Measurements from ENCODE around the gene CCDC43. TPM values are rescaled to one million over a fixed set of nuclear protein-coding genes. Genes with fewer than 3 reads are reported as not detected.

CCDC43 gene
- total RNA-seq, 4 donors from 2014 or later = 16.7 to 21.0 (median 18.6) TPM

DNA sequence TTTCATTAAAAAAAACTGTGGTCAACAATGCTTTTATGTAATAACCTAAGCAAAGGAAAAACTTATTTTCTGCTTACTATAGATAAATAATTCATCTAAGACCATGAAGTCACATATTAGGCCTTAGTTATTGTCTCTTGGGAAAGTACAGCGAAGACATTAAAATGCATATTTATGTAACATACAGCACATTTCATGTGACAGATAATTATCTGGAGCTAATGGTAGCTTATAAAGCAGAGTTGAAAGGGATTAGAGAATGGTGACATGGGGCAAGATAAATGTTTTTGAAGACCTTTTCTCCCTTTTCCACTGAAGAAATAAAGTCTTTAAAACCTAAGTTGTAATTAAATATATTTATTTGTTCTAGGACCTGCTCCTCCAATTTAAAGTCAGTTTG, 23.6 kb downstream of the CCDC43 start:
- 92 to 95% methylated on average over 1 of the region's 1 CpG for WGBS, 2 donors (ENCODE audit: low coverage in 1 of 2)

DNA sequence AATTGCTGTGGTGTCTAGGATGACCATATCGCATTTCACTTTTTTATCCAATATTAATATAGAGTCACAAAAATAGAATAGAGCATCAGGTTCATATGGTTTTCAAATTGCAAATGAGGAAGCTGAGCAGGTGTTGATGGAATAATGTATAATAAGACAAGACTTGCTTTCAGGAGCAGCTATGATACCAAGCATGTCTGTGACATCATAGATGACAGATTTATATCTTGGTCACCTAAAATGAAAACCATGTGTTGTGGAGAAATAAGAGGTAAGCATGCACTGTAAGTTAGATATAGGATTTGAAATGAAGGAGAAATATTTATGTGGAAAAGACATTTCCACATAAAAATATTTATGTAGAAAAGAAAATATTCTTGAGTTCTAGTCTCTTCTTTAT, 24.7 kb downstream of the CCDC43 start:
- Histone ChIP-seq H3K9me3 (no peaks in the 10 kb centered on the region), H3K27me3 (peaks cover 10% of the 10 kb centered on the region), H3K4me3 (no peak overlapping the region), H3K4me1 (no peaks in the 10 kb centered on the region), H3K27ac (no peak overlapping the region), H3K36me3 (no peaks in the 10 kb centered on the region)
- no peak for ATAC-seq
- no peak for TF ChIP-seq POLR2AphosphoS5 (IDR thresholded peaks at IDR 0.05)
- TF ChIP-seq EP300 (IDR thresholded peaks at IDR 0.05) = no peak
- TF ChIP-seq, protein P1, sequence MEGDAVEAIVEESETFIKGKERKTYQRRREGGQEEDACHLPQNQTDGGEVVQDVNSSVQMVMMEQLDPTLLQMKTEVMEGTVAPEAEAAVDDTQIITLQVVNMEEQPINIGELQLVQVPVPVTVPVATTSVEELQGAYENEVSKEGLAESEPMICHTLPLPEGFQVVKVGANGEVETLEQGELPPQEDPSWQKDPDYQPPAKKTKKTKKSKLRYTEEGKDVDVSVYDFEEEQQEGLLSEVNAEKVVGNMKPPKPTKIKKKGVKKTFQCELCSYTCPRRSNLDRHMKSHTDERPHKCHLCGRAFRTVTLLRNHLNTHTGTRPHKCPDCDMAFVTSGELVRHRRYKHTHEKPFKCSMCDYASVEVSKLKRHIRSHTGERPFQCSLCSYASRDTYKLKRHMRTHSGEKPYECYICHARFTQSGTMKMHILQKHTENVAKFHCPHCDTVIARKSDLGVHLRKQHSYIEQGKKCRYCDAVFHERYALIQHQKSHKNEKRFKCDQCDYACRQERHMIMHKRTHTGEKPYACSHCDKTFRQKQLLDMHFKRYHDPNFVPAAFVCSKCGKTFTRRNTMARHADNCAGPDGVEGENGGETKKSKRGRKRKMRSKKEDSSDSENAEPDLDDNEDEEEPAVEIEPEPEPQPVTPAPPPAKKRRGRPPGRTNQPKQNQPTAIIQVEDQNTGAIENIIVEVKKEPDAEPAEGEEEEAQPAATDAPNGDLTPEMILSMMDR (IDR thresholded peaks at IDR 0.05) = no peak
- no peak for TF ChIP-seq POLR2A (IDR thresholded peaks at IDR 0.05)
- 89 to 100% methylated on average over 1 of the region's 1 CpG for WGBS, 2 donors (ENCODE audit: low coverage in 1 of 2)

More for the DNA sequence above, 23.6 kb downstream of the CCDC43 start:
- Histone ChIP-seq H3K9me3 (no peaks in the 10 kb centered on the region), H3K4me1 (no peaks in the 10 kb centered on the region), H3K36me3 (no peaks in the 10 kb centered on the region), H3K27ac (no peak overlapping the region), H3K27me3 (peaks cover under 1% of the 10 kb centered on the region), H3K4me3 (no peak overlapping the region)
- TF ChIP-seq EP300 (IDR thresholded peaks at IDR 0.05) = no peak
- TF ChIP-seq, protein P1 (IDR thresholded peaks at IDR 0.05) = no peak
- TF ChIP-seq POLR2A (IDR thresholded peaks at IDR 0.05) = no peak
- ATAC-seq = no peak

DNA sequence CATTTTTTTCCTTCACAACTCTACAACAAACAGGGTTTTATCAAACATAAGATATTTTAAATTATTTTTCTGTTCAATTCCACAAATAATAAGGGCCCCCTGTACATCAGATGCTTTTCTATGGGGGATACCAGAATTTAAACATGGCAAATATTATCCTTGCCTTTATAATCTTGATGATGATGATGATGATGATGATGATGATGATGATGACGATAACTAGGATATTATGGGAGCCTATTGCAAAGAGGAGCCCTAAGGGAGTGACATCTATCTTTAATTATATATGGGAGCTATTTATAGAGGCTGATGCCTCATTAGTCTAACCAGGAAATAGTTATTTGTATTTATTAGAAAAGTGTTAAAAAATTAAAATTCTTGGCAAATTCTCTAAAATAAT, 26.5 kb downstream of the CCDC43 start:
- H3K4me3 ChIP-seq = no peak overlapping the region
- 67 to 75% methylated on average over 1 of the region's 1 CpG for WGBS, 2 donors (ENCODE audit: low coverage in 1 of 2)
- H3K36me3 ChIP-seq = no peaks in the 10 kb centered on the region
- peaks cover 14% of the 10 kb centered on the region for H3K27me3 ChIP-seq
- no peaks in the 10 kb centered on the region for H3K9me3 ChIP-seq
- no peaks in the 10 kb centered on the region for H3K4me1 ChIP-seq
- no peak overlapping the region for H3K27ac ChIP-seq
- no peak for ATAC-seq
- TF ChIP-seq, protein P1 (IDR thresholded peaks at IDR 0.05) = no peak
- TF ChIP-seq EP300 (IDR thresholded peaks at IDR 0.05) (no peak), POLR2AphosphoS5 (IDR thresholded peaks at IDR 0.05) (no peak), POLR2A (IDR thresholded peaks at IDR 0.05) (no peak)

DNA sequence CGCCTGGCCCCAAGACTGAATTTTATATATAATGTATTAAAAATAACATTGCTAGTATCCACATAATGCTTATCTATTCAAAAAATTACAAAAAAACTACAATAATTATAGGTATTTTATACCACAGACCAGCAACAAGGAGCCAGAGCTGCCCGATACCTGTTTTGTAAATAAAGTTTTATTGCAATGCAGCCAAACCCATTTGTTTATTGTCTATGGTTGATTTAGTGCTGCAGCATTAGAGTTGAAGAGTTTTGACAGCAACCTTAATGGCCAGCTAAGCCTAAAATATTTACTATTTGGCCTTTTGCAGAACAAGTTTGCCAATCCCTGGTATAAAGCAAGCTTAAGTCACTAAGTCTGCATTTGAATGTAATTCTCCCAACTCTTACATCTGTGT, 27.7 kb downstream of the CCDC43 start:
- no peak overlapping the region for H3K4me3 ChIP-seq
- H3K27ac ChIP-seq = no peak overlapping the region
- no peaks in the 10 kb centered on the region for H3K9me3 ChIP-seq
- TF ChIP-seq POLR2A (IDR thresholded peaks at IDR 0.05) (no peak), EP300 (IDR thresholded peaks at IDR 0.05) (no peak), POLR2AphosphoS5 (IDR thresholded peaks at IDR 0.05) (no peak)
- TF ChIP-seq, protein P1 (IDR thresholded peaks at IDR 0.05) = no peak
- no peaks in the 10 kb centered on the region for H3K36me3 ChIP-seq
- peaks cover 27% of the 10 kb centered on the region for H3K27me3 ChIP-seq
- 77 to 100% methylated on average over 2 of the region's 2 CpGs for WGBS, 2 donors (ENCODE audit: low coverage in 1 of 2)
- no peak for ATAC-seq
- H3K4me1 ChIP-seq = peaks cover 0 to 3% (median 0%) of the 10 kb centered on the region in 3 donors

DNA sequence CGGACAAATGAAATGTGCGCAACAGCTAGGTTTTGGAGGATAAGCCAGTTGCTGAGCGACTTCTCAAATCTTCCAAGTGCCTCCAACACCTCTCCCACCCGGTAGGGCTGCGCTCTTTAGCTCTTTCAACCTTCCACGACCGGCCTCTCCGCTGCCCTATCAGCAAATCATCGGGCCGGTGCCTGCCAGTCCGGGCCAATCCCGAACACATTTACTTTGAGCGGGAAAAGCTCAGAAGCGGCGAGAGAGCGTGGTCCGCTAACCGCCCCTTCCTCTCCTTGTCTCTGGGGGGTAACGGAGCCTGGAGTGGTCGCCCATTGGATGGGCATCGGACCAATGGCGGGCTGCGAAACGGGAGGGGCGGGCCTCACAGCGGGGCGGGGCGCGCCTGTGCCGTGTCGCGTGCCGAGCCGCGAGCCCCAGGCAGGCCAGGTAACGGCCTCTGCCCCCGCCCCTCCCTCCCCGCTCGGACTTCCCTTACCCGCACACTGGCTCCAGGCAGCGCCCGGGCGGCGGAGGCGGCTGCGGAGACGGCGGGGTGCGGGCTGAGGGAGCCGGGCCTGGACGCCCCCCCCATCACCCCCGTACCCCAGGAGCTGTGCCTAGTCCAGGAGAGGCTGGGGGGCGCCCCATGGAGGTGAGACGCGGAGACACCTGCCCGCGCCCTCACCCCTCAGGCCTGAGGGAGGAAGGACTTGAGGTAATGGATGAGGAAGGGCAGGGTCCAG, 33.4 kb downstream of the CCDC43 start, which contains the start of gene MEIOC:
Gene MEIOC (plus strand): TSS at position 486 of the 728 bp plus-strand sequence. CDS start 146 bp downstream, at position 632.
- H3K27me3 ChIP-seq = peaks cover 77% of the 10 kb centered on the region
- H3K36me3 ChIP-seq = no peaks in the 10 kb centered on the region
- no peak within 1 kb of the TSS for H3K27ac ChIP-seq
- H3K4me3 ChIP-seq = peak within 1 kb of the TSS in 1 of 2 donors; percentile 33
- TF ChIP-seq EP300 (IDR thresholded peaks at IDR 0.05) (no peak), POLR2A (IDR thresholded peaks at IDR 0.05) (no peak), POLR2AphosphoS5 (IDR thresholded peaks at IDR 0.05) (no peak)
- TF ChIP-seq, protein P1 (IDR thresholded peaks at IDR 0.05) = no peak
- H3K9me3 ChIP-seq = peaks cover 0 to 11% (median 0%) of the 10 kb centered on the region in 3 donors
- ATAC-seq = no peak
- peaks cover 0 to 14% (median 4%) of the 10 kb centered on the region in 3 donors for H3K4me1 ChIP-seq
- WGBS, 2 donors (ENCODE audit: low coverage in 1 of 2) = 55% methylated on average over 2 to 5 of the region's 57 CpGs
